Loucy (cell line): Measurements from ENCODE around the gene ZNF81.

ENCODE experiments used
- CTCF ChIP-seq: fragments of 200-600 bp; sonication (generic); conservative IDR thresholded peaks from 2 replicates; pipeline ENCODE4 v1.5.1; 2014; ENCODE audit warnings: mild to moderate bottlenecking, antibody characterized with exemption, low read length
- EZH2phosphoT487 ChIP-seq: fragments of 200-600 bp; IDR thresholded peaks from 2 replicates; pipeline ENCODE4 v1.6.1; 2018; ENCODE audit warnings: antibody characterized with exemption, mild to moderate bottlenecking, moderate library complexity, borderline replicate concordance

- TF ChIP-seq CTCF (no peak), EZH2phosphoT487 (no peak)
Measured at GRCh38 chrX:47885501-47885900, 48.8 kb downstream of the ZNF81 start.
